Mucosa of descending colon (tissue), 3 donors: ENCODE data around the gene DUOXA1. TPM values are rescaled to one million over a fixed set of nuclear protein-coding genes. Genes with fewer than 3 reads are reported as not detected.

ENCODE experiments used
- ATAC-seq: fragments of 200-7000 bp; cut with Tn5 transposase; one replicate; pipeline ENCODE4 v1.9.1; 2020; ENCODE audit warnings: mild to moderate bottlenecking, moderate library complexity
- DNase-seq, 3 donors: peaks; one replicate each; pipeline ENCODE4 v3.0.0-alpha.2; 2020
- H3K36me3 ChIP-seq: fragments of 200-600 bp; one replicate; pipeline ENCODE4 v1.8.0; 2021; ENCODE audit warnings: low read depth, mild to moderate bottlenecking
- H3K4me1 ChIP-seq: fragments of 200-600 bp; one replicate; pipeline ENCODE4 v1.8.0; 2021; ENCODE audit warnings: low read depth, mild to moderate bottlenecking
- H3K4me3 ChIP-seq: fragments of 200-600 bp; one replicate; pipeline ENCODE4 v1.8.0; 2021; ENCODE audit warnings: mild to moderate bottlenecking
- H3K9me3 ChIP-seq: fragments of 200-600 bp; one replicate; pipeline ENCODE4 v1.8.0; 2021; ENCODE audit warnings: mild to moderate bottlenecking
- CTCF ChIP-seq: fragments of 200-600 bp; IDR thresholded peaks from one replicate; pipeline ENCODE4 v1.8.0; 2022; ENCODE audit warnings: antibody characterized with exemption, mild to moderate bottlenecking
- intact Hi-C, 2 donors: fragments of 100-400 bp; cut with DNase I in 1 of 2; cut with micrococcal nuclease in 1 of 2; formaldehyde crosslinking; loops; one replicate each; pipeline versions ENCODE4 v1.11.0 to v1.11.1; 2022; cut with DNase I, micrococcal nuclease
- total RNA-seq, 3 donors: library from RNA; stranded (reverse); fragmentation: NEBNext Ultra II Directional in 2 of 3; extraction: Animal tissue kit (Norgen Biotek cat#: 25700) in 2 of 3; gene quantifications; one replicate each; pipeline versions ENCODE4 v1.2.1 to v1.2.4, GENCODE V29; 2021 to 2023
- donor health status: DM: no; HTN: no; CAD: no; lungs with moderate emphysema.
- donor health status: DM: no; HTN: no; CAD: no.
- donor health status: DM: no; HTN: yes; CAD: no.

Gene DUOXA1
- total RNA-seq, 3 donors from 2014 or later, result 0.29 to 1.6 (median 1.6) TPM

GRCh38 chr15:45101749-45102148 is 27.9 kb downstream of the DUOXA1 start:
- Histone ChIP-seq H3K4me1 (no peaks in the 10 kb centered on the region), H3K36me3 (no peaks in the 10 kb centered on the region), H3K4me3 (no peak overlapping the region), H3K9me3 (no peaks in the 10 kb centered on the region)
- intact Hi-C loops, result no loop called here
- ATAC-seq, result no peak
- DNase-seq, result no peak
- TF ChIP-seq CTCF, result no peak

GRCh38 chr15:45100884-45101625 is 28.6 kb downstream of the DUOXA1 start:
- TF ChIP-seq CTCF, result no peak
- no peaks in the 10 kb centered on the region for H3K4me1 ChIP-seq
- no peak overlapping the region for H3K4me3 ChIP-seq
- no peaks in the 10 kb centered on the region for H3K36me3 ChIP-seq
- intact Hi-C loops, result no loop called here
- ATAC-seq, result no peak
- DNase-seq, result no peak
- H3K9me3 ChIP-seq, result no peaks in the 10 kb centered on the region

GRCh38 chr15:45099549-45100165 is 30.0 kb downstream of the DUOXA1 start:
- no peak overlapping the region for H3K4me3 ChIP-seq
- no peaks in the 10 kb centered on the region for H3K4me1 ChIP-seq
- ATAC-seq (no peak), DNase-seq (no peak)
- H3K9me3 ChIP-seq, result no peaks in the 10 kb centered on the region
- no peaks in the 10 kb centered on the region for H3K36me3 ChIP-seq
- no peak for TF ChIP-seq CTCF
- intact Hi-C loops, result no loop called here

GRCh38 chr15:45097466-45097865 is 32.2 kb downstream of the DUOXA1 start:
- H3K4me3 ChIP-seq, result no peak overlapping the region
- no peaks in the 10 kb centered on the region for H3K4me1 ChIP-seq
- DNase-seq (no peak), ATAC-seq (no peak)
- intact Hi-C loops, result no loop called here
- H3K9me3 ChIP-seq, result no peaks in the 10 kb centered on the region
- no peaks in the 10 kb centered on the region for H3K36me3 ChIP-seq
- TF ChIP-seq CTCF, result no peak

- intact Hi-C loops, result no loop called here
- no peak for TF ChIP-seq CTCF
- H3K4me1 ChIP-seq, result no peaks in the 10 kb centered on the region
Measured at GRCh38 chr15:45095661-45096060, 34.0 kb downstream of the DUOXA1 start.

More at GRCh38 chr15:45095661-45096060, 34.0 kb downstream of the DUOXA1 start:
- Histone ChIP-seq H3K36me3 (no peaks in the 10 kb centered on the region), H3K4me3 (no peak overlapping the region), H3K9me3 (no peaks in the 10 kb centered on the region)
- no peak for ATAC-seq
- DNase-seq, result no peak
